GM18519 (cell line): ENCODE results near the gene CLDN6.
A peak's percentile ranks its signal among the peaks of the same experiment; 100 is the strongest.

Experiments used
- ATAC-seq: cut with Tn5 transposase; IDR thresholded peaks from one replicate; pipeline ENCODE4 v1.9.1; 2021; ENCODE audit warnings: mild to moderate bottlenecking, moderate library complexity; ENCODE audit not compliant: unreplicated experiment, low FRiP score

Gene CLDN6

GRCh38 chr16:3015865-3016521 lies 2.0 kb downstream of the CLDN6 start:
- no peak for ATAC-seq

- ATAC-seq: no peak
Observed at GRCh38 chr16:3014971-3015370, 3.0 kb downstream of the CLDN6 start.

DNA sequence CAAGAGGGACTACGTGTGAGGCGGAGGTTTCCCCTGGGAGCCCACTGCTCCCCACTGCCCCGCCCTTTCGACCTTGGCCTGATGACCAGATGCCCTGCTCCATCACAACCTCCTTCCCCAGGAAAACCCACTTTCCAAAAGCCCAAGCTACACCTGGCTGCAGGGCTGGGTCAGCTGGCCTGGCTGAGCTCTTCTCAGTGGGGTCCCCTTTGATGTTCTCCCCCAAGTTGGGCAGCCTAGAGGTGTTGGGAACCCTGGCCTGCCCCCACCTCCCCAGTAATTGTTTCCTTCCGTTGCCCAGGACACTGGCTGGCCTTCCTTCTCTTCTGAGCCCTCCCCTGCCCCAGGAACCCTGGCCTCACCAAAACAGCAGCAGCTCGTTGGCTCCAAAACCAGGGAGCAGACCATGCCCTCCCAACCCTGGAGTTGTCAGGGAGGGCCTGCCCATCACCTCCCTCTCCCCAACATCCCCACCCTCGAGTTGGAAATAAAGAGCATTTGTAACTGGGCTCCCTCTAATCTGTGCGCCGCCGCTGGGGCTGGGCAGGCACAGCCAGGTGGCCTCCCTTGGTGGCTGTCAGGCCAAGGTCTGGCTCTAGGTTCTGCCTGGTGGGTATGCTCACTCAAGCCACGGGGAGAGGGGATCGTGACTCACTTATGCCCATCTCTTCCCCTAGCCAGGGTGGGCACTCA lies 3.8 kb downstream of the CLDN6 start:
- ATAC-seq: no peak

DNA sequence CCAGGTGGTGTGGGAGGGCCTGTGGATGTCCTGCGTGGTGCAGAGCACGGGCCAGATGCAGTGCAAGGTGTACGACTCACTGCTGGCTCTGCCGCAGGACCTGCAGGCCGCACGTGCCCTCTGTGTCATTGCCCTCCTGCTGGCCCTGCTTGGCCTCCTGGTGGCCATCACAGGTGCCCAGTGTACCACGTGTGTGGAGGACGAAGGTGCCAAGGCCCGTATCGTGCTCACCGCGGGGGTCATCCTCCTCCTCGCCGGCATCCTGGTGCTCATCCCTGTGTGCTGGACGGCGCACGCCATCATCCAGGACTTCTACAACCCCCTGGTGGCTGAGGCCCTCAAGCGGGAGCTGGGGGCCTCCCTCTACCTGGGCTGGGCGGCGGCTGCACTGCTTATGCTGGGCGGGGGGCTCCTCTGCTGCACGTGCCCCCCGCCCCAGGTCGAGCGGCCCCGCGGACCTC lies 4.5 kb downstream of the CLDN6 start:
- ATAC-seq: no peak

DNA sequence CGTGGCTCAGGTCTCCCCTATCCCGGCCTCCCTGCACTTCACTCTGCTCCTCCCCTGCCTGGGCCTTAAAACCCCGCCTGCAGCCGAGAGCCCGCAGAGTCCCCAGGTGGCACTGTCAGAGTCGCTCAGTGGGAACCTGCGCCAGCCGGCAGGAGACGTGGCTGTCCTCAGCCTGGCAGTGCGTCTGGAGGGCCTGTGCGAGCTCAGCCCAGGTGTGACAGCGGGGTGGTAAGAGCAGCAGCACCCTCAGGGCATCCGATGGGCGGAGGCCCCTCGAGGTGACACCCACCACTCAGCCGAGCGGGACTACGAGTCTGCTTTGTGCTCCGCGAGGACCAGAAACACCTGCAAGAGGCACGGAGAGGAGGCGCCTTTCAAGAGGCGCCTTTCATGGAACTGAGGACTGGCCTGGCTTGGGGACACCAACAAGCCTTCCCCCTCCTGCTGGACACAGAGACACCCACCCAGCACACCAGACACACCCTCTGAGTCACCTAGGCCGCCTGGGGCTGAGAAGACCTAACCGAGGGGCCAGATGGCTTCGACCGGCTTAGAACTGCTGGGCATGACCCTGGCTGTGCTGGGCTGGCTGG lies 5.1 kb downstream of the CLDN6 start, which contains the start of gene CLDN9:
Gene CLDN9 (plus strand): TSS at position 96 of the 593 bp plus-strand sequence. CDS start 440 bp downstream, at position 536.
- no peak for ATAC-seq

GRCh38 chr16:3012246-3012645 lies 5.7 kb downstream of the CLDN6 start:
- no peak for ATAC-seq

DNA sequence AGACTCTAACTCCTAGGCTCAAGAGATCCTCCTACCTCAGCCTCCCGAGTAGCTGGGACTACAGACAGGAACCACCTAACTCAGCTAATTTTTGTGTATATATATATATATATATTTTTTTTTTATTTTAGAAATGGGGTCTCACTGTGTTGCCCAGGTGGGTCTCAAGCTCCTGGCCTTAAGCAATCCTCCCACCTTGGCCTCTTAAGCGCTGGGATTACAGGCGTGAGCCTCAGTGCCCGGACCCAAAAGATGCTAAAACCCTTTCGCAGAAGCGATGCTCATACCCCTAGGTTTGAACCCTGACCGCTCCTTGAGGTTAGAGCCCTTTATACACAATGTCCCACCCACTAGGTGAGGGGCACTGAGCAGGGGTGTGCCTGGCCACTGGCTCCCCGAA lies 7.5 kb downstream of the CLDN6 start:
- ATAC-seq: no peak

DNA sequence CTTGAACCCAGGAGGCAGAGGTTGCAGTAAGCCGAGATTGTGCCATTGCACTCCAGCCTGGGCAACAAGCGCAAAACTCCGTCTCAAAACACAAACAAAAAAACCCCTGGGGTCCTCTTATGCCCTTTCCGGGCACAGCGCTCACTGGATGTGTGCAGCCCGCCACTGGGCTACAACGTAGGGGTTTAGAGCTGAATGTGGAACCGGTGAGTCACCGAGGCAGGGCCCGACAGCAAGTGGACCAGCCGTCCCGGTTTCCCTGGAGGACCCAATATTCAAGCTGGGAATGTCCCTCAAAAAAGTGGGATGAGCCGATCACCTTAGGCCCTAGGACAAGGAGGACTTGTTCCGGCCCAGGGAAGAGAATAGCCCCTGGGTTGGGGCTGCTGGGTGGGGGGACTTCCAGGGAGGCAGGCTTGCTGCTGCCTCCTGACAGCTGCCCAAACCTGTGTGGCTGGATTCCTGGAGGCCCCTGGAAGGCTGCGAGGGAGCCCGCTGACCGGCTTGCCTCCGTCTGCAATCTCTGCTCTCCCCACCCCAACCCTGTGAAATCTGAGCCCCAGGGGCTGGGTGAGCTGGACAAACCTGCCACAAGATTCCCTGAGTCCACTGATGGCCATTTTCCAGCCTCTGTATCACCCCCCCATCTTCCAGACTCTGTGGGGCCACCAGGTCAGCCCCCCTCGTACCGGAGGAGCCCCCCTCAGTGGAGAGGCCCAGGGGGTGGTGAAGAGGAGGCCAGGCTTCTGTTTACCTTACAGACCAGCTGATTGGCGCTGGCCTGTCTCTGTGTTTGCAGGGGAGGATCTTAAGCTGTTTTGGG lies 8.2 kb downstream of the CLDN6 start:
- no peak for ATAC-seq

GRCh38 chr16:3008690-3009037 lies 9.3 kb downstream of the CLDN6 start:
- ATAC-seq: no peak

DNA sequence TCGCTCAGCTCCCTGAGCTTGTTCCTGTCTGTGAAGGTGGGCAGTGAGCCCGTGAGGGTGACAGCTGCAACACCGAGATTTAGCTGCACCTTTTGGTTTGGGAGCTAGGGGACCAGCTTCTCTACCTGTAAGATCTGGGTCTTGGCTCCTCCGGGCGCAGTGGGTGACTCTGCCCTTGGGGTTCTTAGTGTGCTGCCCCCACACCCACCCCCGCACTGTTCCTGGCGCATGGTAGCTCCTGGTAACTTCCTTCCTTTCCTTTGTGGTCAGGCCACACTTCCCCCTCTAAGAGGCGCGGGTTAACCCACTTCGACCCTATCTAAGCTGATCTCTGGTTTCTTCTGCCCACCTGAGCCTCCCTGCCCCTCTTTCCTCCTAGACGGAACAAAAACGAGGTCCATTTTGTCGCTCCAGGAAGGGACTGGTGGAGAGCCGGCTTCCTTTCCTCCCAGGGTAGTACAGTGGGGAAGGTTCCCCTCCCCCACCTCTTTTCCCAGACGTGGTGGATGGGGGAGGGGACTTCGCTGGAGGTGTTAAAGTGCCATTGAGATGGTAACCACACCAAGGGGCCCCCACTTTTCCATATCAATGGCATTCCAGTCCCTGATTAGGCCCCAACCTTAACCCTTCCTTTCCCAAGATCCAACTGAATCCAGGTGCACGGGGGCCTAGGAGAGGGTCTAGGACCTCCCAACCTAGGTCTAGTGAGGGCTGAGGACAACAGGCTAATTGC lies 9.9 kb downstream of the CLDN6 start:
- ATAC-seq: no peak

- ATAC-seq: no peak
Observed at GRCh38 chr16:3007059-3007956, 10.7 kb downstream of the CLDN6 start.

GRCh38 chr16:3004781-3005284 lies 13.2 kb downstream of the CLDN6 start:
- no peak for ATAC-seq

- ATAC-seq: no peak
Observed at GRCh38 chr16:3004319-3004718, 13.7 kb downstream of the CLDN6 start.

DNA sequence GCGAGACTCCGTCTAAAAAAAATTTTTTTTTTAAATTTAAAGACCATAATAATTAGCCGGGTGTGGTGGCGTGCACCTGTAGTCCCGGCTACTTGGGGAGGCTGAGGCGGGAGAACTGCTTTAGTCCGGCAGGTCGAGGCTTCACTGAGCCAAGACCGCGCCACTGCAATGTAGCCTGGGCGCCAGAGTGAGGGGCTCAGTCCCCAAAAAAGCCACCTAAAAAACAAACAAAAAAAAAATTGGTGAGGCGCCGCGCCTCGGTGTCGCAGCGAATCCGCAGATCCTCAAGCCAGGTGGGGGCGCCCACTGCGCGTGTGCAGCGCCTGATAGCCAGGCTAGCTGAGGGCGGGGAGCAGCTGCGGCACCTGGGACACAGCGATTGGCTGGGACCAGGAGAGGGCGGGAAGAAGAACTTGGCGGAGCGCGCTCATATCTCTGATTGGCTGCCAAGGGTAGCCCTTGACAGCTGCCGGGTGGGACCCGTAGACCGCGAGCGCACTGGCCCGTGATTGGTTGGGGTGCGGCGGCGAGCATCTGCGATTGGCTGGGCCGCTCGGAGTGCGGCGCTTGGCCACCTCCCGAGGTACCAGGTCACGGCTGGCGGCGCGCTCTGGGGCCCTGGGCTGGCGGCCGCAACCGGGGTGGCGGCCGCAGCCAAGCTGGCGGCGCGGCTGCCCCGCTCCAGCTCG lies 14.3 kb downstream of the CLDN6 start:
- ATAC-seq: peak; percentile 92

GRCh38 chr16:3001316-3001715 lies 16.7 kb downstream of the CLDN6 start:
- ATAC-seq: no peak

- no peak for ATAC-seq
Observed at GRCh38 chr16:3000540-3000939, 17.4 kb downstream of the CLDN6 start.

DNA sequence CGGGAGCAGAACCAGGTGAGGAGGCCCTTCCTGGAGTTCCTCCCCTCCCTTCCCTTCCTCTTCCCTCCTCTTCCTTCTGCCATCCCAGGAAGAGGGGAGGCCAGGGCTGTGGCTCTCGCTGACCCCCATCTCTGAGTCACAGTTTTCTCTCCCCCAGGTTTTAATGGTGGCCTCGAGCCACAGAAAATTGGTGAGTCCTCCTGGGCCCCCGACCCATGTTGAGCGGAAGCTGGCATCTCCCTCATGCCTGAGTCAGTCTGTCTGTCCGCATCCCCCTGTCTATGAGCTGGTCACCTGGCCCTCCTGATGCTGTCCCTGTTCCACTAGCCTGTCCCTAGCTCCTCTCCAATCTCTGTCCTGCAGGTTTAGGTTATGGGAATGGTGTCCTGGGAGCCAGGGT lies 18.1 kb downstream of the CLDN6 start:
- no peak for ATAC-seq

GRCh38 chr16:2996298-2996697 lies 21.7 kb downstream of the CLDN6 start:
- no peak for ATAC-seq
